ENCODE data around the gene DMD. TPM values are rescaled to one million over a fixed set of nuclear protein-coding genes. Genes with fewer than 3 reads are reported as not detected.

Gene DMD
- polyA plus RNA-seq, 3 donors from 2014 or later: not detected

- no peak overlapping the region for H3K4me3 Mint-ChIP-seq
- H3K36me3 Mint-ChIP-seq: no peaks in the 10 kb centered on the region
- H3K4me1 Mint-ChIP-seq: no peaks in the 10 kb centered on the region
- H3K27ac Mint-ChIP-seq: no peak overlapping the region
- peaks cover 2 to 4% (median 4%) of the 10 kb centered on the region in 3 donors for H3K27me3 Mint-ChIP-seq (ENCODE audit: low read depth in 3 of 3)
- no peak for DNase-seq
- H3K9me3 Mint-ChIP-seq: peaks cover 0 to 3% (median 0%) of the 10 kb centered on the region in 6 donors
Observed at GRCh38 chrX:31112226-31112999, 2098.9 kb downstream of the DMD start.

- Mint-ChIP-seq H3K27me3 (ENCODE audit: low read depth in 3 of 3) (peaks cover 2 to 4% (median 3%) of the 10 kb centered on the region in 3 donors), H3K4me3 (no peak overlapping the region), H3K4me1 (no peaks in the 10 kb centered on the region), H3K36me3 (no peaks in the 10 kb centered on the region), H3K9me3 (peaks cover 0 to 3% (median 0%) of the 10 kb centered on the region in 6 donors), H3K27ac (no peak overlapping the region)
- DNase-seq: no peak
Observed at GRCh38 chrX:31110657-31111056, 2100.7 kb downstream of the DMD start.

GRCh38 chrX:31099536-31100090, 2111.7 kb downstream of the DMD start:
- Mint-ChIP-seq H3K4me1 (no peaks in the 10 kb centered on the region), H3K27me3 (ENCODE audit: low read depth in 3 of 3) (peaks cover 1 to 7% (median 3%) of the 10 kb centered on the region in 3 donors), H3K27ac (no peak overlapping the region), H3K4me3 (no peak overlapping the region), H3K36me3 (no peaks in the 10 kb centered on the region), H3K9me3 (peaks cover 0 to 2% (median 0%) of the 10 kb centered on the region in 6 donors)
- DNase-seq: no peak

GRCh38 chrX:31098079-31098478, 2113.3 kb downstream of the DMD start:
- no peak for DNase-seq
- no peak overlapping the region for H3K4me3 Mint-ChIP-seq
- H3K27ac Mint-ChIP-seq: no peak overlapping the region
- peaks cover 0 to 7% (median 0%) of the 10 kb centered on the region in 3 donors for H3K27me3 Mint-ChIP-seq (ENCODE audit: low read depth in 3 of 3)
- no peaks in the 10 kb centered on the region for H3K36me3 Mint-ChIP-seq
- peaks cover 0 to 2% (median 0%) of the 10 kb centered on the region in 6 donors for H3K9me3 Mint-ChIP-seq
- no peaks in the 10 kb centered on the region for H3K4me1 Mint-ChIP-seq

- DNase-seq: no peak
- Mint-ChIP-seq H3K27me3 (ENCODE audit: low read depth in 3 of 3) (peaks cover 0 to 2% (median 2%) of the 10 kb centered on the region in 3 donors), H3K9me3 (peaks cover 0 to 2% (median 0%) of the 10 kb centered on the region in 6 donors), H3K36me3 (no peaks in the 10 kb centered on the region), H3K4me1 (no peaks in the 10 kb centered on the region), H3K4me3 (no peak overlapping the region), H3K27ac (no peak overlapping the region)
Observed at GRCh38 chrX:31093639-31093975, 2117.7 kb downstream of the DMD start.

DNA sequence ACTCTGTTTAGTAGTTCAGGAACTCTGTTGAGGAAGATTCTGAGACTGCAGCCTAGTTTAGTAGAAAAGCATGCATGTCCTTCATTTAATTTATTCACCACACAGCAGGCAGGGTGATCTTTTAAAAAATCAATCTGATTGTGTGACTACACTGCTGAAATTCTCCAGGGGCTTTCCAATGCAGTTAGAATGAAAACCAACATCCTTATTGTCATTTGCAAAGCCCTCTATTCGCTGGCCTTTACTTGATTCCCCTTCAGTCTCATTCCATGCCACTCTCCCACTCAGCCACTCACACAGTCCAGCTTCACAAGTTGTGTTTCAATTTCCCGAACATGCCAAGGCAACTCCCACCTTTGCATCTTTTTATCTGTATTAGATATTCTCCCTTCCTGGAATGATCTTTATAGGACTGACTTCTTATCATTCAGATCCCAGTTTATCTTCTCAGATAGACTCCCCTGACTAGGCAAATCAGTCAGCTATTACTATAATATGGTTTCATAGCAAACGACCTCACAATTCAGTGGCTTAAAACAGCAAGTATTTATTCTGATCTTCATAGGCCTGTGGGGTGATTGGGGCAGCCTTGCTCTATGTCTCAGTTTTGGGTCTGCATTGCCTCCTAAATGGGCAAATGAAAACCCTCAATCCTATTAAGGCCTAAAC, 2118.2 kb downstream of the DMD start:
- DNase-seq: no peak
- no peaks in the 10 kb centered on the region for H3K36me3 Mint-ChIP-seq
- no peak overlapping the region for H3K27ac Mint-ChIP-seq
- H3K27me3 Mint-ChIP-seq (ENCODE audit: low read depth in 3 of 3): peaks cover 0 to 2% (median 2%) of the 10 kb centered on the region in 3 donors
- no peak overlapping the region for H3K4me3 Mint-ChIP-seq
- H3K4me1 Mint-ChIP-seq: no peaks in the 10 kb centered on the region
- peaks cover 0 to 2% (median 0%) of the 10 kb centered on the region in 6 donors for H3K9me3 Mint-ChIP-seq

DNA sequence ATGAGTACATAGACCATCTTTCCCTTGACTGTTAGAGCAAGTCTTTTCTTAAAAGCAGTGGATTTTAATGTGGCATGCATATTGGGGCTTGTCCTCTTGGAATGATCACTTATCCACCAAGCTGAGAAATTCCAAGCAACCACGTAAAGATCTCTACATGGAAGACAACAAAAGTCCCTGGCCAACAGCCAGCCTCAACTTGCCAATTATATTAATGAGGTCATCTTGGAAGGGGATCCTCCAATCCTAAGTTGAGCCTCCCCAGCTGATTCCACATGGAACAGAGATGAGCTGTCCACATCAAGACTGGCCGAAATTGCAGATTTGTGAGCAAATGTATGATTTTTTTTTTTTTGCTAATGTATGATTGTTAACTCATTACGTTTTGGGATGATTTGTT, 2118.9 kb downstream of the DMD start:
- Mint-ChIP-seq H3K4me3 (no peak overlapping the region), H3K4me1 (no peaks in the 10 kb centered on the region), H3K9me3 (peaks cover 0 to 2% (median 0%) of the 10 kb centered on the region in 6 donors), H3K27ac (no peak overlapping the region), H3K27me3 (ENCODE audit: low read depth in 3 of 3) (peaks cover 0 to 2% (median 2%) of the 10 kb centered on the region in 3 donors), H3K36me3 (no peaks in the 10 kb centered on the region)
- no peak for DNase-seq

GRCh38 chrX:31091819-31092218, 2119.5 kb downstream of the DMD start:
- no peak for DNase-seq
- Mint-ChIP-seq H3K36me3 (no peaks in the 10 kb centered on the region), H3K27ac (no peak overlapping the region), H3K4me1 (no peaks in the 10 kb centered on the region), H3K9me3 (peaks cover 0 to 2% (median 0%) of the 10 kb centered on the region in 6 donors), H3K4me3 (no peak overlapping the region), H3K27me3 (ENCODE audit: low read depth in 3 of 3) (peaks cover 0 to 3% (median 2%) of the 10 kb centered on the region in 3 donors)

GRCh38 chrX:31074522-31074921, 2136.8 kb downstream of the DMD start:
- Mint-ChIP-seq H3K9me3 (peaks cover 0 to 10% (median 1%) of the 10 kb centered on the region in 6 donors), H3K4me3 (no peak overlapping the region), H3K4me1 (no peaks in the 10 kb centered on the region), H3K27me3 (ENCODE audit: low read depth in 3 of 3) (peaks cover 0 to 6% (median 1%) of the 10 kb centered on the region in 3 donors), H3K27ac (no peak overlapping the region), H3K36me3 (no peaks in the 10 kb centered on the region)
- no peak for DNase-seq

DNA sequence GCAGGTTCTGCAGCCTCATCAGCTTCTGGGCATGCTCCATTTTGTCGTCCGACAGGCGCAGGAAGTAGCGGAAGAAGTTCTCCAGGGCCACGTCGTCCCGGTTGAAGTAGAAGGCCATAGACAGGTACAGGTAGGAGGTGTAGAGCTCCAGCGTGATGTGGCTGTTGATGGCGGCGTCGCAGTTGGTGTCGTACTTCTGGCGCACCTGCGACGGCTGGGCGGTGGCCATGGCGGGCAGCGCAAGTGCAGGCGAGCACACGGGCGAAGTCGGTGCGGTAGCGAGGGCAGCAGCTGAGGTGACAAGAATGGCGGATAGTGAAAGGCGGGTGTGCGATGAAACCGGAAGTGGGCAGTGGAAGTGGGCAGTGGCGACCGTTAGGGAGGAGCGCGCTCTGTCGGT, 2139.6 kb downstream of the DMD start, which contains the start of gene FTHL17:
Gene FTHL17 (minus strand): TSS at position 317 of the 400 bp plus-strand sequence. CDS start 88 bp downstream, at position 229.
- DNase-seq: no peak
- Mint-ChIP-seq H3K4me3 (no peak within 1 kb of the TSS), H3K9me3 (peaks cover 0 to 10% (median 1%) of the 10 kb centered on the region in 6 donors), H3K27me3 (ENCODE audit: low read depth in 3 of 3) (peaks cover 0 to 6% (median 1%) of the 10 kb centered on the region in 3 donors), H3K4me1 (no peaks in the 10 kb centered on the region), H3K36me3 (no peaks in the 10 kb centered on the region), H3K27ac (no peak within 1 kb of the TSS)

- H3K27me3 Mint-ChIP-seq (ENCODE audit: low read depth in 3 of 3): peaks cover 0 to 6% (median 1%) of the 10 kb centered on the region in 3 donors
- H3K4me1 Mint-ChIP-seq: no peaks in the 10 kb centered on the region
- DNase-seq: no peak
- no peak overlapping the region for H3K4me3 Mint-ChIP-seq
- no peaks in the 10 kb centered on the region for H3K36me3 Mint-ChIP-seq
- no peak overlapping the region for H3K27ac Mint-ChIP-seq
- peaks cover 0 to 10% (median 1%) of the 10 kb centered on the region in 6 donors for H3K9me3 Mint-ChIP-seq
Observed at GRCh38 chrX:31071262-31071661, 2140.1 kb downstream of the DMD start.

- Mint-ChIP-seq H3K27ac (no peak overlapping the region), H3K9me3 (peaks cover 0 to 10% (median 1%) of the 10 kb centered on the region in 6 donors)
- DNase-seq: no peak
Observed at GRCh38 chrX:31070057-31070468, 2141.3 kb downstream of the DMD start.

More at GRCh38 chrX:31070057-31070468, 2141.3 kb downstream of the DMD start:
- H3K36me3 Mint-ChIP-seq: no peaks in the 10 kb centered on the region
- no peaks in the 10 kb centered on the region for H3K4me1 Mint-ChIP-seq
- H3K4me3 Mint-ChIP-seq: no peak overlapping the region
- H3K27me3 Mint-ChIP-seq (ENCODE audit: low read depth in 3 of 3): peaks cover 0 to 6% (median 1%) of the 10 kb centered on the region in 3 donors

Data from immature natural killer cell (primary cell).